GM21717 (cell line): ENCODE data around the gene BNIPL.

Source experiments
- ATAC-seq: cut with Tn5 transposase; IDR thresholded peaks from one replicate; pipeline ENCODE4 v1.9.1; 2021; ENCODE audit warnings: mild to moderate bottlenecking, moderate library complexity; ENCODE audit not compliant: unreplicated experiment

BNIPL gene

GRCh38 chr1:151036356-151036755 is at the start of gene BNIPL:
TSS of gene BNIPL (plus strand) at chr1:151036586. CDS start at chr1:151036726, 140 bp downstream.
- no peak for ATAC-seq

GRCh38 chr1:150987924-150988323 is 48.5 kb upstream of the BNIPL start:
- no peak for ATAC-seq

- no peak for ATAC-seq
Measured at GRCh38 chr1:150992626-150993025, 43.8 kb upstream of the BNIPL start.

- ATAC-seq = no peak
Measured at GRCh38 chr1:150994248-150994647, 42.1 kb upstream of the BNIPL start.

- no peak for ATAC-seq
Measured at GRCh38 chr1:150995460-150995859, 40.9 kb upstream of the BNIPL start.

- no peak for ATAC-seq
Measured at GRCh38 chr1:150995896-150996295, 40.5 kb upstream of the BNIPL start.

- no peak for ATAC-seq
Measured at GRCh38 chr1:150997126-150997872, 39.1 kb upstream of the BNIPL start.

- no peak for ATAC-seq
Measured at GRCh38 chr1:150997949-150998348, 38.4 kb upstream of the BNIPL start.

- no peak for ATAC-seq
Measured at GRCh38 chr1:150999051-150999674, 37.2 kb upstream of the BNIPL start.

- no peak for ATAC-seq
Measured at GRCh38 chr1:150999926-151000325, 36.5 kb upstream of the BNIPL start.

GRCh38 chr1:151000408-151000807 is 36.0 kb upstream of the BNIPL start:
- ATAC-seq = no peak

- no peak for ATAC-seq
Measured at GRCh38 chr1:151001602-151002001, 34.8 kb upstream of the BNIPL start.

- no peak for ATAC-seq
Measured at GRCh38 chr1:151002051-151002450, 34.3 kb upstream of the BNIPL start.

GRCh38 chr1:151002611-151003010 is 33.8 kb upstream of the BNIPL start:
- ATAC-seq = no peak

- ATAC-seq = no peak
Measured at GRCh38 chr1:151003180-151003579, 33.2 kb upstream of the BNIPL start.

- no peak for ATAC-seq
Measured at GRCh38 chr1:151005729-151006319, 30.6 kb upstream of the BNIPL start.

- peak; percentile 36 for ATAC-seq
Measured at GRCh38 chr1:151006327-151007052, 29.9 kb upstream of the BNIPL start, which contains the start of gene MINDY1. TSS of gene MINDY1 (minus strand) at chr1:151006902. CDS start at chr1:151002617, 4,285 bp downstream.

GRCh38 chr1:151007853-151008243 is 28.5 kb upstream of the BNIPL start:
- no peak for ATAC-seq

- ATAC-seq = peak; percentile 72
Measured at GRCh38 chr1:151008244-151009205, 27.9 kb upstream of the BNIPL start, which contains the start of gene PRUNE1. TSS of gene PRUNE1 (plus strand) at chr1:151008449. CDS start at chr1:151008633, 184 bp downstream.

- no peak for ATAC-seq
Measured at GRCh38 chr1:151009206-151009587, 27.2 kb upstream of the BNIPL start.
